Breast epithelium (tissue), 3 donors: ENCODE measurements around the gene STOX2.

Experiments used
- CTCF ChIP-seq, 3 donors: fragments of 450-650 bp; IDR thresholded peaks; one replicate each; pipeline ENCODE4 v1.5.1; 2016 to 2017; ENCODE audit warnings: antibody characterized with exemption in 3 of 3, mild to moderate bottlenecking in 3 of 3, moderate library complexity in 3 of 3
- POLR2A ChIP-seq: fragments of 450-650 bp; IDR thresholded peaks from one replicate; pipeline ENCODE4 v1.6.1; 2016; ENCODE audit warnings: antibody characterized with exemption, mild to moderate bottlenecking, moderate library complexity
- POLR2AphosphoS5 ChIP-seq, 3 donors: sonication (generic); formaldehyde crosslinking; IDR thresholded peaks; one replicate each; pipeline ENCODE4 v1.6.1; 2017; ENCODE audit warnings: antibody characterized with exemption in 3 of 3

GRCh38 chr4:183909801-183910200 lies 4.7 kb downstream of the STOX2 start:
- TF ChIP-seq POLR2A = no peak
- no peak for TF ChIP-seq CTCF (IDR thresholded peaks at IDR 0.05)
- TF ChIP-seq POLR2AphosphoS5 (IDR thresholded peaks at IDR 0.05) = no peak
